CD4-positive, alpha-beta T cell treated with Interleukin-2 at 100 ng/mL for 4 hours (primary cell): ENCODE data around the gene CTSV.
"Not testable (repeated sequence)": the region's sequence is repeated elsewhere in the genome, so short reads cannot be mapped to it uniquely, and the experiment has no call there.

Source experiments
- DNase-seq: peaks from one replicate; pipeline ENCODE4 v3.0.0-alpha.2; 2020; ENCODE audit warnings: low spot score

Gene CTSV

GRCh38 chr9:97041898-97042297, 3.0 kb upstream of the CTSV start:
- no peak for DNase-seq

- DNase-seq = no peak
Measured at GRCh38 chr9:97039514-97039860, 545 bp upstream of the CTSV start.

GRCh38 chr9:97023505-97023904, 15.4 kb downstream of the CTSV start:
- DNase-seq = not testable (repeated sequence)

- peak; percentile 73 for DNase-seq
Measured at GRCh38 chr9:97013151-97014132, 25.5 kb downstream of the CTSV start.

GRCh38 chr9:97012617-97013016, 26.3 kb downstream of the CTSV start:
- DNase-seq = peak; percentile 13

- DNase-seq = not testable (repeated sequence)
Measured at GRCh38 chr9:97002195-97002594, 36.7 kb downstream of the CTSV start.

- DNase-seq = not testable (repeated sequence)
Measured at GRCh38 chr9:97001338-97001737, 37.6 kb downstream of the CTSV start.

GRCh38 chr9:97000139-97000787, 38.7 kb downstream of the CTSV start:
- not testable (repeated sequence) for DNase-seq

- not testable (repeated sequence) for DNase-seq
Measured at GRCh38 chr9:96999733-97000132, 39.2 kb downstream of the CTSV start.

GRCh38 chr9:96997009-96997701, 41.8 kb downstream of the CTSV start:
- DNase-seq = not testable (repeated sequence)

GRCh38 chr9:96994531-96995016, 44.4 kb downstream of the CTSV start:
- not testable (repeated sequence) for DNase-seq

GRCh38 chr9:96992303-96992702, 46.6 kb downstream of the CTSV start:
- not testable (repeated sequence) for DNase-seq

- DNase-seq = not testable (repeated sequence)
Measured at GRCh38 chr9:96989747-96990318, 49.1 kb downstream of the CTSV start.

- not testable (repeated sequence) for DNase-seq
Measured at GRCh38 chr9:96984887-96985286, 54.1 kb downstream of the CTSV start.

GRCh38 chr9:96984139-96984538, 54.8 kb downstream of the CTSV start:
- not testable (repeated sequence) for DNase-seq

GRCh38 chr9:96983496-96984122, 55.3 kb downstream of the CTSV start:
- not testable (repeated sequence) for DNase-seq
